Measurements from ENCODE around the gene LRRC71.

- TF ChIP-seq ZNF423 (CRISPR knock-in tag; IDR thresholded peaks at IDR 0.05) = no peak
- TF ChIP-seq CTCF (IDR thresholded peaks at IDR 0.05) = no peak
- no peak for TF ChIP-seq USF1 (CRISPR knock-in tag; IDR thresholded peaks at IDR 0.05)
- no peak for TF ChIP-seq ZNF281 (CRISPR knock-in tag; IDR thresholded peaks at IDR 0.05)
Observed at GRCh38 chr1:156937883-156938282, 17.5 kb downstream of the LRRC71 start.
